ENCODE results near the gene UPK3BL2. TPM values are rescaled to one million over a fixed set of nuclear protein-coding genes. Genes with fewer than 3 reads are reported as not detected.

The UPK3BL2 gene
- total and polyA plus RNA-seq, 2 donors from 2014 or later (not counting 2 experiments from before 2014, with no cell fraction given), result 1.3 to 5.2 TPM

Other genes with a start within 250 kb of the UPK3BL2 start
- gene SPDYE6, start 187.3 kb downstream of the UPK3BL2 start, total RNA-seq, result not detected in 2 replicates
- not detected in 2 replicates for gene SPDYE6, start 187.3 kb downstream of the UPK3BL2 start, polyA plus RNA-seq
- 14.2 and 14.5 TPM in 2 replicates for gene PRKRIP1, start 147.3 kb downstream of the UPK3BL2 start, total RNA-seq
- gene PRKRIP1, start 147.3 kb downstream of the UPK3BL2 start, polyA plus RNA-seq, result 18.5 and 18.8 TPM in 2 replicates
- 5.6 and 7.5 TPM in 2 replicates for gene ORAI2, start 110.1 kb downstream of the UPK3BL2 start, total RNA-seq
- gene ORAI2, start 110.1 kb downstream of the UPK3BL2 start, polyA plus RNA-seq, result 3.1 and 3.8 TPM in 2 replicates
- gene ALKBH4, start 78.8 kb downstream of the UPK3BL2 start, total RNA-seq, result 9.6 and 9.9 TPM in 2 replicates
- 11.8 and 12.2 TPM in 2 replicates for gene ALKBH4, start 78.8 kb downstream of the UPK3BL2 start, polyA plus RNA-seq
- gene LRWD1, start 78.7 kb downstream of the UPK3BL2 start, total RNA-seq, result 23.3 and 25.0 TPM in 2 replicates
- 22.1 and 24.7 TPM in 2 replicates for gene LRWD1, start 78.7 kb downstream of the UPK3BL2 start, polyA plus RNA-seq
- 69.9 and 80.2 TPM in 2 replicates for gene POLR2J, start 64.8 kb downstream of the UPK3BL2 start, total RNA-seq
- 114 and 126 TPM in 2 replicates for gene POLR2J, start 64.8 kb downstream of the UPK3BL2 start, polyA plus RNA-seq
- gene RASA4B, start 25.9 kb downstream of the UPK3BL2 start, total RNA-seq, result 0.51 and 0.53 TPM in 2 replicates
- 0.16 and 0.29 TPM in 2 replicates for gene RASA4B, start 25.9 kb downstream of the UPK3BL2 start, polyA plus RNA-seq
- not detected in 2 replicates for gene SPDYE2, start 7.5 kb upstream of the UPK3BL2 start, total RNA-seq
- gene SPDYE2, start 7.5 kb upstream of the UPK3BL2 start, polyA plus RNA-seq, result not detected in 2 replicates
- 22.0 and 30.0 TPM in 2 replicates for gene POLR2J3, start 28.9 kb upstream of the UPK3BL2 start, total RNA-seq
- 65.2 and 69.6 TPM in 2 replicates for gene POLR2J3, start 28.9 kb upstream of the UPK3BL2 start, polyA plus RNA-seq
- gene RASA4, start 73.1 kb upstream of the UPK3BL2 start, total RNA-seq, result 0.56 and 1.3 TPM in 2 replicates
- gene RASA4, start 73.1 kb upstream of the UPK3BL2 start, polyA plus RNA-seq, result 0.92 and 0.99 TPM in 2 replicates
- gene UPK3BL1, start 99.1 kb upstream of the UPK3BL2 start, total RNA-seq, result 10.6 and 21.7 TPM in 2 replicates
- 14.5 and 26.5 TPM in 2 replicates for gene UPK3BL1, start 99.1 kb upstream of the UPK3BL2 start, polyA plus RNA-seq
- gene SPDYE2B, start 106.6 kb upstream of the UPK3BL2 start, total RNA-seq, result not detected in 2 replicates
- not detected in 2 replicates for gene SPDYE2B, start 106.6 kb upstream of the UPK3BL2 start, polyA plus RNA-seq
- gene POLR2J2, start 128.0 kb upstream of the UPK3BL2 start, total RNA-seq, result 1.4 and 5.9 TPM in 2 replicates
- gene POLR2J2, start 128.0 kb upstream of the UPK3BL2 start, polyA plus RNA-seq, result 0.35 and 2.9 TPM in 2 replicates
- 4.4 and 5.2 TPM in 2 replicates for gene FAM185A, start 205.3 kb upstream of the UPK3BL2 start, total RNA-seq
- 2.5 and 2.7 TPM in 2 replicates for gene FAM185A, start 205.3 kb upstream of the UPK3BL2 start, polyA plus RNA-seq

Measured in foreskin keratinocyte (primary cell).